SK-N-SH (cell line): Measurements from ENCODE around the gene ZNF774. TPM values are rescaled to one million over a fixed set of nuclear protein-coding genes. Genes with fewer than 3 reads are reported as not detected.

ENCODE experiments used
- CTCF ChIA-PET: fragments of 300-600, 350-600 bp; formaldehyde crosslinking; extraction: SDS; loops from one replicate; lab custom pipeline; 2021; lab: Yijun Ruan, JAX
- POLR2A ChIA-PET: fragments of 350-600 bp; sonication (Branson Sonifier 250); formaldehyde crosslinking; extraction: SDS; loops from one replicate; lab custom pipeline; 2020; ENCODE audit warnings: antibody characterized with exemption, inconsistent platforms; lab: Yijun Ruan, JAX
- DNase-seq: peaks from one replicate; pipeline ENCODE4 v3.0.0; 2012
- H2AFZ ChIP-seq: fragments of 200-600 bp; sonication (generic); 2 replicates; pipeline ENCODE4 v1.8.1; 2016; ENCODE audit warnings: antibody characterized with exemption, mild to moderate bottlenecking, low read depth
- H3F3A ChIP-seq: fragments of 200-600 bp; sonication (generic); replicated peaks from 2 replicates; pipeline ENCODE3; 2016; ENCODE audit warnings: antibody characterized with exemption, mild to moderate bottlenecking; ENCODE audit not compliant: insufficient read depth
- H3K27ac ChIP-seq, 2 experiments: fragments of 200-500 bp in 1 of 2; fragments of 200-600 bp in 1 of 2; sonication (Bioruptor generic) in 1 of 2; sonication (generic), shearing (Covaris generic) in 1 of 2; 2 replicates each; pipeline versions ENCODE4 v1.5.1 to v1.6.1; 2014 to 2016; ENCODE audit warnings: low read depth in 2 of 2, inconsistent platforms in 1 of 2, low read length in 1 of 2, mild to moderate bottlenecking in 1 of 2, mixed read lengths in 1 of 2
- H3K27me3 ChIP-seq: fragments of 200-600 bp; sonication (generic), shearing (Covaris generic); 2 replicates; pipeline ENCODE4 v1.6.1; 2016; ENCODE audit warnings: mixed run types; ENCODE audit not compliant: insufficient read depth
- H3K36me3 ChIP-seq, 2 experiments: fragments of 200-500 bp in 1 of 2; fragments of 200-600 bp in 1 of 2; sonication (Bioruptor generic) in 1 of 2; sonication (generic) in 1 of 2; replicated peaks in 1 of 2; 2 replicates each; pipeline versions ENCODE3 to v1.5.1; 2014 to 2016; ENCODE audit warnings: low read length in 1 of 2, mild to moderate bottlenecking in 1 of 2; ENCODE audit not compliant: insufficient read depth in 2 of 2, control insufficient read depth in 1 of 2
- H3K4me1 ChIP-seq, 2 experiments: fragments of 200-500 bp in 1 of 2; fragments of 200-600 bp in 1 of 2; sonication (Bioruptor generic) in 1 of 2; sonication (generic), shearing (Covaris generic) in 1 of 2; 2 replicates each; pipeline versions ENCODE4 v1.5.1 to v1.6.1; 2014 to 2016; ENCODE audit warnings: low read depth in 1 of 2, low read length in 1 of 2, mixed run types in 1 of 2; ENCODE audit not compliant: insufficient read depth in 2 of 2, control insufficient read depth in 1 of 2
- H3K4me2 ChIP-seq: fragments of 200-600 bp; sonication (generic), shearing (Covaris generic); 2 replicates; pipeline ENCODE4 v1.6.1; 2017; ENCODE audit warnings: mixed run types
- H3K4me3 ChIP-seq, 2 experiments: fragments of 200-500 bp in 1 of 2; fragments of 200-600 bp in 1 of 2; sonication (Bioruptor generic) in 1 of 2; sonication (generic), shearing (Covaris generic) in 1 of 2; 2 replicates each; pipeline versions ENCODE4 v1.5.1 to v1.8.1; 2014 to 2016; ENCODE audit warnings: low read depth in 2 of 2, inconsistent platforms in 1 of 2, low read length in 1 of 2, mild to moderate bottlenecking in 1 of 2, mixed read lengths in 1 of 2, moderate library complexity in 1 of 2
- H3K79me2 ChIP-seq: fragments of 200-600 bp; sonication (generic); 2 replicates; pipeline ENCODE4 v1.8.1; 2017; ENCODE audit warnings: mild to moderate bottlenecking; ENCODE audit not compliant: insufficient read depth
- H3K9ac ChIP-seq: fragments of 200-600 bp; sonication (generic); 2 replicates; pipeline ENCODE4 v1.6.1; 2017; ENCODE audit warnings: mixed run types
- H3K9me2 ChIP-seq: fragments of 200-600 bp; sonication (generic); 2 replicates; pipeline ENCODE4 v1.6.1; 2017; ENCODE audit warnings: mixed run types
- H3K9me3 ChIP-seq: fragments of 200-600 bp; sonication (generic); 2 replicates; pipeline ENCODE4 v1.6.1; 2017; ENCODE audit warnings: mixed run types, mild to moderate bottlenecking, moderate library complexity
- H4K20me1 ChIP-seq: fragments of 200-600 bp; sonication (generic); 2 replicates; pipeline ENCODE4 v1.6.1; 2017; ENCODE audit warnings: mild to moderate bottlenecking, mixed run types; ENCODE audit not compliant: insufficient read depth
- CHD2 ChIP-seq: fragments of 150-350 bp; IDR thresholded peaks from 2 replicates; pipeline ENCODE4 v1.6.1; 2018; ENCODE audit warnings: low read length; ENCODE audit not compliant: partially characterized antibody
- ELF1 ChIP-seq: IDR thresholded peaks from 2 replicates; pipeline ENCODE4 v1.4.0; 2012
- EZH2phosphoT487 ChIP-seq: fragments of 200-600 bp; sonication (generic); IDR thresholded peaks from 2 replicates; pipeline ENCODE4 v1.6.1; 2017; ENCODE audit warnings: low read depth, mixed run types, mild to moderate bottlenecking, antibody characterized with exemption, moderate library complexity, borderline replicate concordance
- FOSL2 ChIP-seq: IDR thresholded peaks from 2 replicates; pipeline ENCODE4 v1.4.0; 2012; ENCODE audit warnings: low read depth, mild to moderate bottlenecking, moderate library complexity, borderline replicate concordance
- FOXJ3 ChIP-seq: sonication (generic); formaldehyde crosslinking; IDR thresholded peaks from 2 replicates; pipeline ENCODE4 v1.5.1; 2020; ENCODE audit warnings: mild to moderate bottlenecking, missing genetic modification reagents
- JUND ChIP-seq: IDR thresholded peaks from 2 replicates; pipeline ENCODE4 v1.4.0; 2012
- MEF2A ChIP-seq: IDR thresholded peaks from 2 replicates; pipeline ENCODE4 v1.4.0; 2012; ENCODE audit warnings: low read depth, borderline replicate concordance
- MXI1 ChIP-seq: IDR thresholded peaks from 2 replicates; pipeline ENCODE4 v1.6.1; 2012; ENCODE audit warnings: mild to moderate bottlenecking, low read depth, low read length, improper control_type of control experiment
- NFIC ChIP-seq: IDR thresholded peaks from 2 replicates; pipeline ENCODE4 v1.4.0; 2012; ENCODE audit warnings: borderline replicate concordance
- NRF1 ChIP-seq: IDR thresholded peaks from 2 replicates; pipeline ENCODE4 v1.6.1; 2012; ENCODE audit warnings: low read depth, mild to moderate bottlenecking, low read length
- RFX5 ChIP-seq: IDR thresholded peaks from 2 replicates; pipeline ENCODE4 v1.6.1; 2012; ENCODE audit warnings: mild to moderate bottlenecking, improper control_type of control experiment, low read length
- SIN3A ChIP-seq: IDR thresholded peaks from 2 replicates; pipeline ENCODE4 v1.6.1; 2012; ENCODE audit warnings: low read depth, mild to moderate bottlenecking, low read length, moderate library complexity, borderline replicate concordance
- TEAD4 ChIP-seq: IDR thresholded peaks from 2 replicates; pipeline ENCODE4 v1.4.0; 2012; ENCODE audit warnings: mild to moderate bottlenecking, borderline replicate concordance; ENCODE audit not compliant: insufficient read depth
- YY1 ChIP-seq: IDR thresholded peaks from 2 replicates; pipeline ENCODE4 v1.4.0; 2012; ENCODE audit warnings: low read depth, mild to moderate bottlenecking
- WGBS: methylation state at CpG from one replicate; pipeline ENCODE4 v1.1.6; 2017; ENCODE audit warnings: low lambda C conversion rate; 5-methylcytosine and 5-hydroxymethylcytosine counted together
- polyA plus RNA-seq, 3 experiments: library from polyadenylated mRNA; depleted of rRNA; stranded (reverse); fragments of >200 nt; gene quantifications; 2 replicates each; pipeline ENCODE4 v1.2.3, GENCODE V29; 2012
- TF ChIP-seq, protein P1 (sequence below): fragments of 150-350 bp; IDR thresholded peaks from 2 replicates; pipeline ENCODE4 v1.6.1; 2016; ENCODE audit warnings: mild to moderate bottlenecking, low read depth, low read length
- TF ChIP-seq, protein P2 (sequence below): IDR thresholded peaks from 2 replicates; pipeline ENCODE4 v1.4.0; 2012; ENCODE audit warnings: low read depth, borderline replicate concordance
- TF ChIP-seq, protein P3 (sequence below): IDR thresholded peaks from 2 replicates; pipeline ENCODE4 v1.6.1; 2012; ENCODE audit warnings: mild to moderate bottlenecking, low read depth, low read length, moderate library complexity
- TF ChIP-seq, protein P4 (sequence below): IDR thresholded peaks from 2 replicates; pipeline ENCODE4 v1.4.0; 2012; ENCODE audit warnings: low read depth
- TF ChIP-seq, protein P5 (sequence below): IDR thresholded peaks from 2 replicates; pipeline ENCODE4; 2012

Gene ZNF774
- polyA plus RNA-seq, 1 of the 3 experiments (the other 2 are of a cell fraction), result 1.8 TPM

DNA sequence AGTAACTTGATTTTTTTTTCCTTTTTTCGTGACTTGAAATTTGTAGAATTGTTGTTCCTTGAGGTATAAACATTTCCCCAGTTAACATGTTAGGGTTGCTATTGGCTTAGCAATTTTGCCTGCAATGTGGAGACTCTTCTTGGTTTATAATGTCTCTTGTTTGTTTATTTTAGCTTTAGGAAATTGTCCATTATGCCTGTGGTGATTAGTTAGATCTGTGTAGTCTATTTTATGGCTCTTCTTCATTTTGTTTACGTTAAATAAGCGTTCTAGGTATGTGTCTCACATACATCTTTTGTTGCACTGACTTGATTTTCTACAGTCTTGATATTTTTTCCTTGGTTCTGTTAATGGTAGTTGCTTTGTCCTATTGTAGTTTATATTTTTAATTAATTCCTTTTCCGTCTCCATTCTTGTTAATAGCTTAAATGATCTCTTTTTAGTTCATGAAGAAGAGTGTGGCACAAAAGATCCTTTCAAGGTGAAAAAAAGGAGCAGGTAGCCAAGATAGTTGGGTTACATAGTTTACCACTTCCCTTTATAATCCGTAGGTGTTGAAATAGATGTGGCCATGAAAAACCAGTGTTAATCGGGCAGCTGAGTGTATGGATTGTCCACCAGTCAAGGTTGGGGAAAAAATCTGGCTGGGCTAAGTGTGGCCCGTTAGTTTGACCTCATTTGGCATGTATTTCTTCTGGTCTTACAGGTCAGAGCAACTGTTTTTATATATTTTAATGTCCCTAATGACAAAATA is 48.1 kb downstream of the ZNF774 start:
- no peaks in the 10 kb centered on the region for H3K9me3 ChIP-seq
- DNase-seq, result no peak
- peaks cover 60% of the 10 kb centered on the region for H4K20me1 ChIP-seq
- H3K9ac ChIP-seq, result peak overlapping the region; percentile 66
- WGBS, result 83% methylated on average over 7 of the region's 7 CpGs
- no peaks in the 10 kb centered on the region for H3K27me3 ChIP-seq
- peaks cover 98% of the 10 kb centered on the region for H3K79me2 ChIP-seq
- peaks cover 3 to 10% of the 10 kb centered on the region in 2 experiments for H3K36me3 ChIP-seq
- peaks cover 60% of the 10 kb centered on the region for H3F3A ChIP-seq
- H3K4me1 ChIP-seq, result peaks cover 12 to 39% of the 10 kb centered on the region in 2 experiments
- ChIA-PET CTCF (interaction anchor here (0.6 to 1.3 kb wide), 3 partner anchors 43 to 82 kb away, joined by 3 to 7 read pairs (median 3); no protein-coding TSS in a partner anchor), POLR2A (no interaction called here)
- peak overlapping the region; percentile 81 to 97 for H3K27ac ChIP-seq
- TF ChIP-seq SIN3A, result no peak
- no peak for TF ChIP-seq JUND
- TF ChIP-seq ELF1, result no peak
- TF ChIP-seq RFX5, result no peak
- TF ChIP-seq MXI1, result no peak
- TF ChIP-seq CHD2, result no peak
- TF ChIP-seq MEF2A, result no peak
- no peak for TF ChIP-seq FOSL2
- TF ChIP-seq, protein P1, sequence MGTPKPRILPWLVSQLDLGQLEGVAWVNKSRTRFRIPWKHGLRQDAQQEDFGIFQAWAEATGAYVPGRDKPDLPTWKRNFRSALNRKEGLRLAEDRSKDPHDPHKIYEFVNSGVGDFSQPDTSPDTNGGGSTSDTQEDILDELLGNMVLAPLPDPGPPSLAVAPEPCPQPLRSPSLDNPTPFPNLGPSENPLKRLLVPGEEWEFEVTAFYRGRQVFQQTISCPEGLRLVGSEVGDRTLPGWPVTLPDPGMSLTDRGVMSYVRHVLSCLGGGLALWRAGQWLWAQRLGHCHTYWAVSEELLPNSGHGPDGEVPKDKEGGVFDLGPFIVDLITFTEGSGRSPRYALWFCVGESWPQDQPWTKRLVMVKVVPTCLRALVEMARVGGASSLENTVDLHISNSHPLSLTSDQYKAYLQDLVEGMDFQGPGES, result no peak
- no peak for TF ChIP-seq FOXJ3 (CRISPR knock-in tag)
- TF ChIP-seq, protein P2, sequence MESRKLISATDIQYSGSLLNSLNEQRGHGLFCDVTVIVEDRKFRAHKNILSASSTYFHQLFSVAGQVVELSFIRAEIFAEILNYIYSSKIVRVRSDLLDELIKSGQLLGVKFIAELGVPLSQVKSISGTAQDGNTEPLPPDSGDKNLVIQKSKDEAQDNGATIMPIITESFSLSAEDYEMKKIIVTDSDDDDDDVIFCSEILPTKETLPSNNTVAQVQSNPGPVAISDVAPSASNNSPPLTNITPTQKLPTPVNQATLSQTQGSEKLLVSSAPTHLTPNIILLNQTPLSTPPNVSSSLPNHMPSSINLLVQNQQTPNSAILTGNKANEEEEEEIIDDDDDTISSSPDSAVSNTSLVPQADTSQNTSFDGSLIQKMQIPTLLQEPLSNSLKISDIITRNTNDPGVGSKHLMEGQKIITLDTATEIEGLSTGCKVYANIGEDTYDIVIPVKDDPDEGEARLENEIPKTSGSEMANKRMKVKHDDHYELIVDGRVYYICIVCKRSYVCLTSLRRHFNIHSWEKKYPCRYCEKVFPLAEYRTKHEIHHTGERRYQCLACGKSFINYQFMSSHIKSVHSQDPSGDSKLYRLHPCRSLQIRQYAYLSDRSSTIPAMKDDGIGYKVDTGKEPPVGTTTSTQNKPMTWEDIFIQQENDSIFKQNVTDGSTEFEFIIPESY, result no peak
- TF ChIP-seq, protein P3, sequence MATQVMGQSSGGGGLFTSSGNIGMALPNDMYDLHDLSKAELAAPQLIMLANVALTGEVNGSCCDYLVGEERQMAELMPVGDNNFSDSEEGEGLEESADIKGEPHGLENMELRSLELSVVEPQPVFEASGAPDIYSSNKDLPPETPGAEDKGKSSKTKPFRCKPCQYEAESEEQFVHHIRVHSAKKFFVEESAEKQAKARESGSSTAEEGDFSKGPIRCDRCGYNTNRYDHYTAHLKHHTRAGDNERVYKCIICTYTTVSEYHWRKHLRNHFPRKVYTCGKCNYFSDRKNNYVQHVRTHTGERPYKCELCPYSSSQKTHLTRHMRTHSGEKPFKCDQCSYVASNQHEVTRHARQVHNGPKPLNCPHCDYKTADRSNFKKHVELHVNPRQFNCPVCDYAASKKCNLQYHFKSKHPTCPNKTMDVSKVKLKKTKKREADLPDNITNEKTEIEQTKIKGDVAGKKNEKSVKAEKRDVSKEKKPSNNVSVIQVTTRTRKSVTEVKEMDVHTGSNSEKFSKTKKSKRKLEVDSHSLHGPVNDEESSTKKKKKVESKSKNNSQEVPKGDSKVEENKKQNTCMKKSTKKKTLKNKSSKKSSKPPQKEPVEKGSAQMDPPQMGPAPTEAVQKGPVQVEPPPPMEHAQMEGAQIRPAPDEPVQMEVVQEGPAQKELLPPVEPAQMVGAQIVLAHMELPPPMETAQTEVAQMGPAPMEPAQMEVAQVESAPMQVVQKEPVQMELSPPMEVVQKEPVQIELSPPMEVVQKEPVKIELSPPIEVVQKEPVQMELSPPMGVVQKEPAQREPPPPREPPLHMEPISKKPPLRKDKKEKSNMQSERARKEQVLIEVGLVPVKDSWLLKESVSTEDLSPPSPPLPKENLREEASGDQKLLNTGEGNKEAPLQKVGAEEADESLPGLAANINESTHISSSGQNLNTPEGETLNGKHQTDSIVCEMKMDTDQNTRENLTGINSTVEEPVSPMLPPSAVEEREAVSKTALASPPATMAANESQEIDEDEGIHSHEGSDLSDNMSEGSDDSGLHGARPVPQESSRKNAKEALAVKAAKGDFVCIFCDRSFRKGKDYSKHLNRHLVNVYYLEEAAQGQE, result no peak
- TF ChIP-seq YY1, result no peak
- no peak for TF ChIP-seq NRF1
- TF ChIP-seq, protein P4, sequence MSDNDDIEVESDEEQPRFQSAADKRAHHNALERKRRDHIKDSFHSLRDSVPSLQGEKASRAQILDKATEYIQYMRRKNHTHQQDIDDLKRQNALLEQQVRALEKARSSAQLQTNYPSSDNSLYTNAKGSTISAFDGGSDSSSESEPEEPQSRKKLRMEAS, result no peak
- TF ChIP-seq, protein P5, sequence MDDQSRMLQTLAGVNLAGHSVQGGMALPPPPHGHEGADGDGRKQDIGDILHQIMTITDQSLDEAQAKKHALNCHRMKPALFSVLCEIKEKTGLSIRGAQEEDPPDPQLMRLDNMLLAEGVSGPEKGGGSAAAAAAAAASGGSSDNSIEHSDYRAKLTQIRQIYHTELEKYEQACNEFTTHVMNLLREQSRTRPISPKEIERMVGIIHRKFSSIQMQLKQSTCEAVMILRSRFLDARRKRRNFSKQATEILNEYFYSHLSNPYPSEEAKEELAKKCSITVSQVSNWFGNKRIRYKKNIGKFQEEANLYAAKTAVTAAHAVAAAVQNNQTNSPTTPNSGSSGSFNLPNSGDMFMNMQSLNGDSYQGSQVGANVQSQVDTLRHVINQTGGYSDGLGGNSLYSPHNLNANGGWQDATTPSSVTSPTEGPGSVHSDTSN, result no peak
- TF ChIP-seq NFIC, result no peak
- no peak for TF ChIP-seq EZH2phosphoT487
- TF ChIP-seq TEAD4, result no peak
- H3K9me2 ChIP-seq, result no peaks in the 10 kb centered on the region
- peak overlapping the region; percentile 70 for H3K4me2 ChIP-seq
- H3K4me3 ChIP-seq, result peak overlapping the region in 1 of 2 experiments; percentile 16; a peak in 1 of 4 replicates
- H2AFZ ChIP-seq, result no peak overlapping the region; the same call in 1 of the 2 replicates
